HG02943 (cell line): Measurements from ENCODE around the gene NUDCD3.
A peak's percentile ranks its signal among the peaks of the same experiment; 100 is the strongest.
"Not testable (repeated sequence)": the region's sequence is repeated elsewhere in the genome, so short reads cannot be mapped to it uniquely, and the experiment has no call there.

Source experiments
- ATAC-seq: cut with Tn5 transposase; IDR thresholded peaks from one replicate; pipeline ENCODE4 v1.9.1; 2021; ENCODE audit warnings: mild to moderate bottlenecking, low read depth, moderate library complexity; ENCODE audit not compliant: unreplicated experiment

Gene NUDCD3

DNA sequence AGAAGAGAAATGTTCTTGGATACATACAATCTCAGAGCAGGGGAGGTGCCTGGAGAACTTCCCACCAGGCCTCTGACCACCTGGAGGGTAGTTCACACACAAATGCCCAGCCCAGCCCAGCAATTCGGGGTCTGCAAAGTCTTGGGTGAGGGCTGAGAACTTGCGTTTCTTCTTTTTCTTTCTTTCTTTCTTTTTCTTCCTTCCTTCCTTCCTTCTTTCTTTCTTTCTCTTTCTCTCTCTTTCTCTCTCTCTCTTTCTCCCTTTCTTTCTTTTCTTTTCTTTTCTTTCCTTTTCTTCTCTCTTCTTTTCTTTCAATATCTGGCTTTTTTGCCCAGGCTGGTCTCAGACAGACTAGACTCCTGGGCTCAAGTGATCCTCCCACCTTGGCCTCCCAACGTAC lies 28.3 kb upstream of the NUDCD3 start:
- no peak for ATAC-seq

DNA sequence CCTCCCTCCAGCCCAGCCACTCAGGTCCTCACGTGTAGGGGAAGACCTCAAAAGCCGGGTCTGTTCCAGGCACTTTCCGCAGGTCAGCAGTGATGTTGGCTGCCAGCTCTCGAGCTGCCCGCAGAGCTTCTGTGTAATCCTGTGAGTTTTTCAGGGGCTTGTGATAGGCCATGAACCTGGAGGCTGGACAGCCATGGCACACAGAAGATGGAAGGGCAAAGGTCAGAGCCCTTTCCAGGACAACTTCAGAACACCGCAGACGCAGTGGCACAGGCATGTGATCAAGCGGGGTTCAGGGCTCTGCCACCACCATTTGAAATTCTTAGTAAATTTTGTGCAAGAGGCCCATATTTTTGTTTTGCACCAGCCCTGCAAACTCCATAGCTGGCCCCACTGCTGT lies 26.7 kb upstream of the NUDCD3 start:
- ATAC-seq: no peak

DNA sequence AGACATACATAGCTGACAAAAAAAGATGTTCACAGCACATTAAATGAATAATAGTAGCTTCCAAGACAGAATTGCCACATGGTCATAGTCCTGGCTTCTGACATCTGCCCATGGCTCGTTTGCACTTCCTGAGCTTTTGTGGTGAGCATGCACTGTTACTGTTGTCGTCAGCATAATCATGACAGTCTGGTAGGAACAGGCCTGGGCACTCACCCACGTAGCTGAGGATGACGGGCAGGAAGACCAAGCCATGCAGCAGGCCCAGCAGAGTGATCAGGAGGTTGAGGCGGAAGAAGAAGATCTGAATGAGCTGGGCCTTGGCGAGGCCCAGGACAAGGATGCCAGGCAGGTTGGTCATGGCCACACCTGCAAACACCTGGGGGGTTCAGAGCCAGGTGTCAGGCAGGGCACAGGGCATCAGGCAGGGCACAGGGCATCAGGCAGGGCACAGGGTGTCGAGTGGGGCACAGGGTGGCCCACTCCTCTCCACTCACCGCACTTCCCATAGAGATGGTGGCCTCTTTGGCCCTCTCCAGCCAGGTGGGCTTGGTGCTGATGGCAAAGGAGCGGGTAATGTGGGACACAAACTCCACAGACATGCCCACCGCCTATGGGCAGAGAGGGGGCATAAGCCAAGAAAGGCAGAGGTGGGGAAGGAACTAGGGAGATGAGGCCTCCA lies 25.3 kb upstream of the NUDCD3 start:
- ATAC-seq: no peak

DNA sequence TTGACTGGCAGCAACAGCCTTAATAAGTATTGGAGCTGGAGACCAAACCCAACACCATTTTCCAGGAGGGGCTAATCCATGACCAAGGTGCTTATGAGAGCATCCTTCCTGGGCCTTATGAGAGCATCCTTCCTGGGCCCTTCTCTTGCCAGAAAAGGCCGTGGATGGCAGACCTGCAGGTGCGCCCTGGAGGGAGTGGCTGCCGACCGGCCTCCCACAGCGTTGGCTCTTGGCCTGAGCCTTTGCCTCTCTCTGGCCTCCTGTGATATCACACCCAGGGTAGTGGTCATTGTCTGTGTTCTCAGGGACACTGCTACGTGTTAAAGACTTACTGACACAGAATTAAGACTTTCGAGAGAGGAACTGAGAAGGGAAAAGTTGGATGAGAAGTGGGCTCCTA lies 22.3 kb upstream of the NUDCD3 start:
- no peak for ATAC-seq

DNA sequence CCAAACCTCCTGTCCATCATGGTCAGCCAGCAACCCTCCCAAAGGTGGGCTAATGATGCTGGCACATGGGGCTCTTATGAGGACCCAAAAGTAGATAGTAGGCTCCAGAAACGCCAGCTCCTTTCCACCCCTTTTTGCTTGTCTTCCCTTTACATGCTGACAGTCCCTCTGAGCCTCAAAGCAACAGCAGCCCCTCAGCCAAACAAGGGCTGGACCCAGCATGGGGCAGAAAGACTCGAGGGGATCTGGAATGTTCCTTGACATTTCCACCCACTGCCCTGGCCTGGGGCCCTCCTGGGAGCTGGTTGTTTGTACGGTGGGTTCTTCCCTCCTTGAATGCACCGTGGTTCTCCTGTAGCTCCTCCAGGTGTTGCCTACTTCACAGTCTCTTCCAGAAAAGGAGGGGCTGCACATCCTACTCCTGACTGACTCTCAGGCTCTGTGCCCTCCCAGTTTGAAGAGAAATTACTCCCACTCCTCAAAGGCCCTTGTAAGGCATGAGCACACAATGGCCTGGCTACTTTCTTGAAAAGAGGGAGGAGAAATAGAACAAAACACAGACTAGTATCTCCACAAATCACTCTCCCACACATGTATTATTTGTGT lies 21.5 kb upstream of the NUDCD3 start:
- ATAC-seq: no peak

DNA sequence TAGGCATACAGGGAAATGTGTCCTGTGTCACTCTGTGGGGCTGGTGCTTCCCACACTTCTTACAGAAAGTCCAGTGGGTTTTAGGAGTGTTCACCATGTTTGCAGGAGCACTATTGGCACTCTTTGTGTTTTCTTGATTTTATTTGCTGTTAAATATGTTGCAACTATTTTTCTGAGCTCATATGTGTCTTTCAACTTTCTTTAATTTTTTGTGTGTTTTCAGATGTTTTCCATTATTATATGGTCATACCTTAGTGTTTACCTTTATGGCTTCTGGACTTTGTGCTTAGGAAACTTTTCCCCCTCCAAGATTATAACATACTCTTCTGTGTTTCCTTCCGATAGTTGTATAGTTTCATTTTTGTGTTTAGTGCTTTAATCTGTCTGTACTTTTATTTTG lies 20.8 kb upstream of the NUDCD3 start:
- ATAC-seq: no peak

DNA sequence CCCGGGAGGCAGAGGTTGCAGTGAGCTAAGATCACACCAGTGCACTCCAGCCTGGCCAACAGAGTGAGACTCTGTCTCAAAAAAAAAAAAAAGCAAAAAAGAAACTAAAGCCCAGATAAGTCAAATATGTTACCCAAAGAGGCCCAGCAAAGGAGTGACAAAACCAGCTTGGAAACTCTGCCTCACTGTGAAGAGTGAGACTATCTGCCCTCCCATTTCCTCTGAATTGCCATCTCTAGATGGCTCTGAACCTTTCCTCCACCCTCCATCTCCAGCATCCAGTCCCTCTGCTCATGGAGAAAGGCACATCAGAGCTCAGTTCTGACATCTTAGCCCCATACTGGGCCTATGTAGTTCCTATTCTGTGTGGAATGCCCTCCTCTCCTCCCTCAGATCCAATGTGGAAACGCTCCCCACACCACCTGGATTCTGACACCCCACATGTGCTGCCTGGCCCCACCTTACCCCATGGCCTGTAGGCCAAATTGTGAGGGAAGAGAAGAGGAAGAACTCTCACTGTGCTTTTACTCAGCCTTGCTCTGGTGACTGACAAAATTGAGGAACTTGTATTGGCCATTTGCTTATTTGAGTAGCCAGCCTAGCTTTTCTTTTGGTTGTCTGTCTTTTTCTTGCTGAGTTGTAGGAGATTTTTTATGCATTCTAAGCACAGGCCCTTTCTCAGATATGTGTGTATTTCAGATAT lies 18.0 kb upstream of the NUDCD3 start:
- ATAC-seq: no peak

DNA sequence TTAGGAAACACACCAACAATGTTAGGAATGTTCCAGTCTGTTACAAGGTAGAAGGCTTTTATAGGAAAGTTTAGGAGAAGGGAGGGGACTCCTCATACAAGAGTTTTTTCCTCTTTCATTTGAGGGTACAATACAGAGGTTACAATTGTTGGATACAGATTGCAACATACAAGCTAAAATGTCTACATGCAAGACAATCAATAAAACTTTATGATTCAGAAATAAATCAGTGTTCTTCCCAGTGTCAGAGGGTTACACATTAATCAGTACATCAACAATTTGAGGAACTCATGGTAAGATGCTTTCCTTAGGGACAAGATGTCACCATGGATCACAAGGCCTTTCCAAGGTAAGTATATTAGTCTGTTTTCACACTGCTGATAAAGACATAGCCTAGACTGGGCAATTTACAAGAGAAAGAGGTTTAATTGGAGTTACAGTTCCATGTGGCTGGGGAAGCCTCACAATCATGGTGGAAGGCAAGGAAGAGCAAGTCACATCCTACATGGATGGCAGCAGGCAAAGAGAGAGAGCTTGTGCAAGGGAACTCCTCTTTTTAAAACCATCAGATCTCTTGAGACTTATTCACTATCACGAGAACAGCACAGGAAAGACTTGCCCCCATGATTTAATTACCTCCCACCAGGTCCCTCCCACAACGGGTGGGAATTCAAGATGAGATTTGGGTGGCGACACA lies 16.3 kb upstream of the NUDCD3 start:
- not testable (repeated sequence) for ATAC-seq

DNA sequence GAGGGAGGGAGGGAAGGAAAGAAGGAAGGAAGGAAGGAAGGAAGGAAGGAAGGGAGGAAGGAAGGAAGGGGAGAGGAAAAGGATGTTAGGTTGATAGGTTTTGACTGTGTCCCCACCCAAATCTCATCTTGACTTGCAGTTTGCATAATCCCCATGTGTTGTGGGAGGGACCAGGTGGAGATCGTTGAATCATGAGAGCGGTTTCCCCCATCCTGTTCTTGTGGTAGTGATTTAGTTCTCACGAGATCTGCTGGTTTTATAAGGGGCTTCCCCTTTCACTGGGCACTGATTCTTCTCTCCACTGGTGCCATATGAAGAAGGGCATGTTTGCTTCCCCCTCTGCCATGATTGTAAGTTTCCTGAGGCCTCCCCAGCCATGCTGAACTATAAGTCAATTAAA lies 15.1 kb upstream of the NUDCD3 start:
- ATAC-seq: no peak

DNA sequence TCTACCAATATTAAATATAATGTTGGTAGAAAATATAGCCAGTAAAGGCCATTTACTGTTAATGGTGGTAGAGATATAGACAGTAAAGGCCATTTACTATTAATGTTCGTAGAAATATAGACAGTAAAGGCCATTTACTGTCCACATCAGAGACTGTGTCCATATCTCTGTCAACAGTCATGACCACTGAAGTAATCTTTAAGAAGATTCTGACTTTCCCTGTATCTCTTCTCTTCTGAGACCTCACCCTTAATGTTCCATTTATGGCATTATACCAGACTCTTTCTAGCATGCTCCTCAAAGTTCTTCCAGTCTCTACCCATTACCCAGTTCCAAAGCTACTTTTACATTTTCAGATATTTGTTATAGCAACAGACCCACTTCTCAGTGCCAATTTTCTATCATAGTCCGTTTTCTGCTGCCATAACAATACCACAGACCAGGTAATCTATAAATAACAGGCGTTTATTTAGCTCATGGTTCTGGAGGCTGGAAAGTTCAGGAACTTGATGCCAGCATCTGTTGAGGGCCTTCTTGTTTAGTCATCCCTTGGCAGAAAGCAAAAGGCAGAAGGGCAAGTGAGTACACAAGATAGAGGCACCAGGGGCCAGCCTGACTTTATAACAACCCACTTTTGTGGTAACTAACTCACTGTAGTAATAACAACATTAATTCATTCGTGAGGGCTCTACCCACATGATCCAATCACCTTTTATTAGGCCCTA lies 7.9 kb upstream of the NUDCD3 start:
- no peak for ATAC-seq

DNA sequence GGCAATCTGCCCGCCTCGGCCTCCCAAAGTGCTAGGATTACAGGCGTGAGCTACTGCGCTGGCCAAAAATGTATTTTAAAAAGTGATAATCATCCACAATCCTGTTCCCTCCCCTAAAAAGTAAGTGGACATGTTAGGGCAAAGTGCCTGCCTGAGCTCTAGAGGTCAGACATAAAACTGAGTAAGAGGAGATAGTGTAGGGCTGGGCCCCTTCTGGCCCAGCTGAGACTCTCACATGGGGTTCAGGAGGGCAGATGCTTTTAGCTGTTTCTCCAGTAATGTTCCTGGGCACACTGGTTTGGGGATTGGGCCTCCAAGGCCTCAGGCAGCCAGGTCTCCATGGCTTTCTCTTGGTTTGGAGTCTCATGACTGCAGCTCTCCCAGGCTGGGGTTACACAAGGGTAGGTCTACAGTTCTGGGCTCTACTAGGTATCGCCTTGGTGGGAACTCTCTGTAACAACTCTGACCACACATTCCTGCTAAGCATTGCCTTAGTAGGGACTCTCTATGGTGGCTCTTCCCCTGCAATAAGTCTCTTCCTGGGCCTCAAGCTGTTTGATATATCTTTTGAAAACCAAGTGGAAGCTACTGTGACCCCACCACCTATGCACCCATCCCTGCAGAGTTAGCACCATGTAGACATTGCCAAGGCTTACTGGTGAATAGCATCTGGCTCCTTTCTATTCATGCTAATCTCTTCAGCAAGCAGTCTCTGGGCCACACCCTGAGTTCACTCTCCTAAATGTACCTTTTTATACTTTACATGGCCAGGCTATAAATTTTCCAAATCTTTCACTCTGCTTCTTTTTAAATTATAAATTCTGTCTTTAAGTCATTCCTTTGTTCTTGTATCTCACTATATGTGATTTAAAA lies 6.9 kb upstream of the NUDCD3 start:
- no peak for ATAC-seq

DNA sequence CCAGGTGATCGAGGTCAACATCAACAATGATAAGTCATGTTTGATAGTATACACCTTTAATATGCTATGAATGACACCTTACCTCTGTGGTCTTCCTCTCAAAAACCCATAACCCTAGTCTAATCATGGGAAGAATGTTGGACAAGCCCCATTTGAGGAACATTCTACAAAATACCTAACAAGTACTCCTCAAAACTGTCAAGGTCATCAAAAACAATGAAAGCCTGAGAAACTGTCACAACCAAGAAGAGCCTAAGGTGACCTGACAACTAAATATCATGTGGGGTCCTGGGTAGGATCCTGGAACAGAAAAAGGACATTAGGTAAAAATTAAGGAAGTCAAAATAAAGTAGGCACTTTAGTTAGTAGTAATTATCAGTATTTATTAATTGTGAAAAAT lies 5.9 kb upstream of the NUDCD3 start:
- no peak for ATAC-seq

DNA sequence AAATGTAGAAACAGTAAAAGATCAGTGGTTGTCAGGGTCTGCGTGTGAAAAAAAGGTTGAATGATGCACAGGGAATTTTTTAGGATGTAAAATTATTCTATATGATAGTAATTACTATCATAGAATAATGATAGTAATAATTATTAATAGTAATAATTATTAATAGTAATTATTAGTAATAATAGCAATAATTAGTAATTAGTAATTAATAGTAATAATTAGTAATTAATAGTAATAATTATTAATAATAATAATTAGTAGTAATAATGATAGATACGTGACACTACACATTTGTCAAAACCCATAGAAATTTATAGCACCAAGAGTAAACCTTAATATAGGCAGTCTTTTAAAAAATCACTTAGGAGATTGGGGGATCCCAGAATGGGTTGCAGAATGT lies 4.5 kb upstream of the NUDCD3 start:
- no peak for ATAC-seq

DNA sequence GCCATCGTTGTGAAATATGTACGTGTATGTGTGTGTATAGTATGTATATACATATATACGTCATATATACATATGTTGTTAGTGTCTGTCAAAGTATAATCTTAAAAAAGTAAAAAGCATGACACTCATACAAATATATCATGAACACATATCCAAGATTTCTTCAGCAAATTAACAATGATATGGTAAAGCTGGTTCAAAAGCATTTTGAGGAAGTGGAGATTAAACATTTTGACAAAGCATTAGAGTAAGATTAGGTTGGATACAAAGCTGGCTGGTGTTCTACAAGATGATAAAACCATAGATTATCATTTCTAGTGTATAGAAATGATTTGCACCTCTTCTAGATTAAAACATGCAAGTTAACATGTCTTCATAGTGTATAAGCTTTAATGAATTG lies 771 bp upstream of the NUDCD3 start:
- no peak for ATAC-seq

DNA sequence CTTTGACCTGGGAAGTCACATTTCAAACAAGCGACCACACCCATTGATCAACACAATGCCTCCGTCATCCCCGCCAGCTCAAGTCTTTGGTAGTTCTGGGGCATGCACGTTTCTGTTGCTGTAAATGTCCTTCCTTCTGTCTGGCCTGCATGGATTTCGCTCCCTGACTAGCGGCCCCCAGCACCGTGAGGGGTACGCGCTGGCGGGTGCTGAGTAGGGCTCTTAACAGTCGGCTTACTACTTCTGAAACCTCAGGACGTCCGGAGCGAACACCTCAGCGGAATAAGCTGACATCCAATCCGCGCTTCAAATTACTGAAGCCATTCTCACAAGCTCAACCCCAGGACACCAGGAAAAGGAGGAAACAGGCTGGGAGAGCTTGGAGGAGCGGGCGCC lies 505 bp downstream of the NUDCD3 start:
- ATAC-seq: peak; percentile 15

DNA sequence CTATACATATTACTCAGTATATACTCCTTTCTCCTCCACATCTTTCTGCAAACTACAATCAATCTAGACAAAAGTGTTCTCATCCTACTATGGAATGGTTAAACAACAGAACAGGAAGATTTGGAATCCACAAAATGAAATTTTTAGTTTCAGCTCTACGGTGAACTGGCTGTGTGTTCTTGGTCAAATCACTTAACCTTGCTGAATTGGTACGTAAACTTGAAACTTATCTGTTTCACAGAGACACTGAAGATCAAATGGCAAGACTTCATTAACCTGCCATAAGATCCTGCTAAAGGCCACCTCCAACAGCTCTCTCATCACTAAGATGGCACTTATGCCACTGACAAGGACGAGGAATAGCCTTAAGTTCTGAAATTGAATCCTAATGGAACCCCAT lies 1.5 kb downstream of the NUDCD3 start:
- no peak for ATAC-seq

DNA sequence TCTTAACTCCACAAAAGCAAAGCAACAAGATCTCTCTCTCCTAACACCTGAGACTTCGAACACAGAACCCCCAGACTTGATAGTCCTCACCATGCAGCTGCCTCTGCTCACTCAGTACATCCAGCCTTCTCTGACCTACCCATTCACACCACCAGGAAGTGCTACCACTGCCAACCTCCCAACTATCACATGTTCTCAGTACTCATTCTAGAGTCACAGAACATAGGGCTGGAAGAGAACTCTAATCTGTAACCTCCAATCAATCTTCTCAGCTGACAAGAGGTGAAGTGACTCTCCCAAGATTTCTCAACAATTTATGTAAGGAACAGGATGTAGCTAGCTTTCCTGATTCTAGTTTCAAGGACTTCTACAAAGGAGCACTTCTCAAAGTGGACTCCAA lies 3.8 kb downstream of the NUDCD3 start:
- ATAC-seq: no peak

DNA sequence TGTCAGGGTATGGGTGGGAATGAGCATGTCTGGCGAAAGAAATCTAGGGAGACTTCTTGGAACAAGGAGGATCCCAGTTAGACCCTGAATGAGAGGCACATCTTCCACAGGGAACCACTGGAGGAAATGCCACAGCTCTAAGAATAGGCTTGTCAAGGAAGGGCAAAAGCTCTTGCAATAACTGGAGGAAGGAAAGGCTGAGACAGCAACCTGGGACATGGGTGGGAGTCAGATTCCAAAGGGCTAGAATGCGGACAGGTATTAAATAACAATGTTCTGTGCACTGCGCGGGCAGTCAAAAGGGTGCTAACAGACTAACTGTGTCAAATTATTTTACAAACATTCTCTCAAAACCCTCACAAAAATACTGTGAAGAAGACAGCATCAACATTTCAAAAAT lies 4.5 kb downstream of the NUDCD3 start:
- no peak for ATAC-seq

DNA sequence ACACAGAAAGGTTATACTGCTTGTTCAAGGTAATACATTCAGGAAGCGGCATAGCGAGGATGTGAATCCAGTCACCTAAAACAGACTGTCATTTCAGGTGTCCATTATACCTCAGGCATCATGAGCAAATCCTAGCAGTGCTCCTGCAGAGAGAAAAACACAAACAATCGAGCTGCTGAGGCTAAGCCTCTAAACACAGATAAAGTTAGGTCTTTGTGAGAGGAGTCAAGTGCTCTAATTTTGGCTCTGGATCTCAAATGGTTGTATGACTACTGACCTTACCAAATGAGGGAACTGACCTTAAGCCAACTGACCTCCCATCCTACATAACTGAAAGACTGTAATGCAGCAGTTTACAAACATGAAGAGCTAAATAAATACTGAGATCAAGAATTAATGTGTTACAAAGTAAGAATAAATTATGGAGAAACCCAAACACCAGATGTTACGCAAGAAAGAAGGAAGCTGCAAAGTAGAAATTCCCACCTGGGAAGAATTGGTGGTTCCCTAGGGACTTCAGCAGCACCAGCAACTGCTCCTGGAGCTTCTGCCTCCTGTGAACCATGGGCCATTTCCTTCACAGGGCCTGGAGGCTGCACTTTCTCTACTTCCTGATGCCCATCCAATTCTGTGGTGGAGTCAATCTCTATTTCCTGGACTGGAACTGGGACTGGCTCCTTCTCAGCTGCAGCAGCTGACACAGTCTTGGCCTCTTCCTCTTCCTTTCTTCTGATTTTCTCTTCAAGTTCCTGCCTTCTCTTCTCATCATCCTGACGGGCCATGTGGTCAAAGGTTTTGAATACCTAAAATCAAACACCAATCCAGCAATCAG lies 5.8 kb downstream of the NUDCD3 start:
- no peak for ATAC-seq
